ENCODE data around the gene MMEL1.

DNA sequence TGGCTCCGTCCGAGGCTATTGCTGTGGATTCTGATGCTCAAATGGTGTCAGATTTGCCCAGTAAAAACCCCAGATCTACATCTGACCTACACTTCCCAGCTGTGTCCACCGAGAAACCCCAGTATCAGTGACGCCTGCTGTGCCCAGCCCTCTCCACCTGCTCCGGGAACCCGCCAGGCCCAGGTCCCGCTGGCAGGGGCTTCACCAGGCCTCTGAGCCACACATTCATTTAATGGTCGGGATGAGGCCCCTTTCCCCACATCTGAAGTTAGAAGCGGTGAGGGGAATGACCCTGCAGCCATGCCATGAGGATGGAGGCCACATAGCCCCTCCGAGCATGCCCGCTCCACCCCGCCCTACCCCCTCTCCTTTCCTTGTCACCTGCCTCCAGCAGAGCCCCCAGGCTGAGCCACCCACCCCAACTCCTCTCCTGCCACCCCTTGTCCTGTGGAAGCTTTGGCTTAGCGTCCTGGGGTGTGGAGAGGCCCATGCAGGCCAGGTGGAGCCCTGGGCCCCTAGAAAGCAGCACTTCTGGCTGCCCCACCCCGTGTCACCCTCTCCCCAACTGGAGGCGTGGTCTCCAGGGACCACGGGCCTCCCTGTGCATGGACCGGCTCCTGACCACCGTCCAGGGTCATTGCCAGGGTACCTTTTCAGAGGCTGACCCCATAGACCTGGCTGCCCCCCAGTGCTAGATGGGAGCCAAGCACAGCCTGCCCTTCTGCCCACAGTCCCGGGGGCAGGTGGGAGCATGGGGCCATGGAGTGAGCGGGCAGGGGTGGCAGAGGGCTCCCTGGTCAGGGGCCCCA is 68.6 kb downstream of the MMEL1 start:
- no peak for TF ChIP-seq EZH2 (IDR thresholded peaks at IDR 0.05; ENCODE audit: low read length, missing control alignments)
- TF ChIP-seq, protein P1, sequence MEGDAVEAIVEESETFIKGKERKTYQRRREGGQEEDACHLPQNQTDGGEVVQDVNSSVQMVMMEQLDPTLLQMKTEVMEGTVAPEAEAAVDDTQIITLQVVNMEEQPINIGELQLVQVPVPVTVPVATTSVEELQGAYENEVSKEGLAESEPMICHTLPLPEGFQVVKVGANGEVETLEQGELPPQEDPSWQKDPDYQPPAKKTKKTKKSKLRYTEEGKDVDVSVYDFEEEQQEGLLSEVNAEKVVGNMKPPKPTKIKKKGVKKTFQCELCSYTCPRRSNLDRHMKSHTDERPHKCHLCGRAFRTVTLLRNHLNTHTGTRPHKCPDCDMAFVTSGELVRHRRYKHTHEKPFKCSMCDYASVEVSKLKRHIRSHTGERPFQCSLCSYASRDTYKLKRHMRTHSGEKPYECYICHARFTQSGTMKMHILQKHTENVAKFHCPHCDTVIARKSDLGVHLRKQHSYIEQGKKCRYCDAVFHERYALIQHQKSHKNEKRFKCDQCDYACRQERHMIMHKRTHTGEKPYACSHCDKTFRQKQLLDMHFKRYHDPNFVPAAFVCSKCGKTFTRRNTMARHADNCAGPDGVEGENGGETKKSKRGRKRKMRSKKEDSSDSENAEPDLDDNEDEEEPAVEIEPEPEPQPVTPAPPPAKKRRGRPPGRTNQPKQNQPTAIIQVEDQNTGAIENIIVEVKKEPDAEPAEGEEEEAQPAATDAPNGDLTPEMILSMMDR (conservative IDR thresholded peaks at IDR 0.05 in 1 of 2, IDR thresholded peaks at IDR 0.05 in 1 of 2; ENCODE audit: low read depth in 1 of 2, low read length in 2 of 2) = no peak

All from fibroblast of lung (primary cell).